Prostate gland (tissue), 2 donors: ENCODE data around the gene SLC9A7. TPM values are rescaled to one million over a fixed set of nuclear protein-coding genes. Genes with fewer than 3 reads are reported as not detected.

Experiments
- DNase-seq: peaks from one replicate; pipeline ENCODE4 v3.0.0-alpha.2; 2019; ENCODE audit warnings: low spot score
- H3K27ac ChIP-seq, 2 donors: fragments of 200-600 bp; sonication (generic); 2 replicates each; pipeline ENCODE4 v1.5.1; 2017 to 2019
- H3K27me3 ChIP-seq: fragments of 200-600 bp; sonication (generic); replicated peaks from 2 replicates; pipeline ENCODE4 v1.5.1; 2019; ENCODE audit not compliant: insufficient read depth
- H3K36me3 ChIP-seq, 2 donors: fragments of 200-600 bp; sonication (generic); 1 replicate in 1 of 2; 2 replicates in 1 of 2; pipeline versions ENCODE4 v1.5.1 to v1.8.1; 2017 to 2019
- H3K4me1 ChIP-seq: fragments of 200-600 bp; sonication (generic); replicated peaks from 2 replicates; pipeline ENCODE4 v1.5.1; 2019
- H3K4me3 ChIP-seq, 2 donors: fragments of 200-600 bp; sonication (generic); 2 replicates each; pipeline ENCODE4 v1.5.1; 2017 to 2019
- H3K9me3 ChIP-seq: fragments of 200-600 bp; sonication (generic); 2 replicates; pipeline ENCODE4 v1.5.1; 2017
- CTCF ChIP-seq, 4 experiments: fragments of 200-600 bp in 2 of 4; fragments of 450-650 bp in 2 of 4; sonication (generic) in 2 of 4; IDR thresholded peaks; 1 replicate in 3 of 4; 2 replicates in 1 of 4; pipeline ENCODE4 v1.5.1; 2016 to 2019; ENCODE audit warnings: antibody characterized with exemption in 4 of 4, mild to moderate bottlenecking in 2 of 4, moderate library complexity in 2 of 4
- POLR2A ChIP-seq: fragments of 450-650 bp; IDR thresholded peaks from one replicate; pipeline ENCODE4 v1.6.1; 2016; ENCODE audit warnings: antibody characterized with exemption, mild to moderate bottlenecking
- POLR2AphosphoS5 ChIP-seq: sonication (generic); formaldehyde crosslinking; IDR thresholded peaks from one replicate; pipeline ENCODE4 v1.6.1; 2017; ENCODE audit warnings: antibody characterized with exemption
- WGBS: methylation state at CpG from one replicate; pipeline ENCODE4 v1.1.5; 2018; 5-methylcytosine and 5-hydroxymethylcytosine counted together
- intact Hi-C: fragments of 100-400 bp; cut with DNase I; formaldehyde crosslinking; loops from one replicate; pipeline ENCODE4 v1.14.2; 2022
- small RNA-seq, 2 donors: library from RNA; depleted of rRNA; stranded (forward); fragments of <200 nt; gene quantifications; one replicate each; pipeline ENCODE3, GENCODE V24; 2016
- total RNA-seq, 2 donors: library from RNA; depleted of rRNA; stranded (reverse); fragments of >200 nt; gene quantifications; one replicate each; pipeline ENCODE4 v1.1.0, GENCODE V29; 2016

SLC9A7 gene
- total RNA-seq, 2 donors from 2014 or later: 16.5 to 36.5 TPM

GRCh38 chrX:46549914-46550313 is 209.0 kb downstream of the SLC9A7 start:
- Histone ChIP-seq H3K36me3 (no peaks in the 10 kb centered on the region), H3K27me3 (no peaks in the 10 kb centered on the region), H3K27ac (no peak overlapping the region), H3K4me1 (no peaks in the 10 kb centered on the region), H3K4me3 (no peak overlapping the region), H3K9me3 (no peaks in the 10 kb centered on the region)
- intact Hi-C loops: no loop called here
- TF ChIP-seq POLR2A: no peak
- TF ChIP-seq POLR2AphosphoS5: no peak
- TF ChIP-seq CTCF (IDR thresholded peaks at IDR 0.05): no peak
- WGBS: 88% methylated on average over 1 of the region's 1 CpG
- DNase-seq: no peak

Small RNA genes lying within 50 kb of the gene (small RNA-seq; reads per million reads assigned to genes)
- gene RF00017: 0 reads per million in 2 donors

Other genes with a start within 250 kb of the SLC9A7 start
- 1 to 10 TPM; 4.9 to 8.1 TPM for gene ZNF674, start 213.7 kb downstream of the SLC9A7 start, total RNA-seq
- 10 to 100 TPM in 1 of 2 donors, 1 to 10 TPM in 1; 8.8 to 28.9 TPM for gene CHST7, start 185.4 kb downstream of the SLC9A7 start, total RNA-seq
- 1 to 10 TPM; 6.0 to 7.6 TPM for gene RP2, start 77.9 kb upstream of the SLC9A7 start, total RNA-seq
- gene JADE3, start 153.3 kb upstream of the SLC9A7 start, total RNA-seq: 10 to 100 TPM in 1 of 2 donors, 1 to 10 TPM in 1; 6.8 to 17.2 TPM